SK-N-SH (cell line): ENCODE results near the gene RPS19.

Experiments used
- CTCF ChIP-seq: fragments of 200-600 bp; sonication (generic); IDR thresholded peaks from 2 replicates; pipeline ENCODE4 v1.6.1; 2017; ENCODE audit warnings: antibody characterized with exemption, mild to moderate bottlenecking, moderate library complexity
- FOXM1 ChIP-seq: IDR thresholded peaks from 2 replicates; pipeline ENCODE4 v1.4.0; 2012; ENCODE audit warnings: low read depth, mild to moderate bottlenecking
- YY1 ChIP-seq: IDR thresholded peaks from 2 replicates; pipeline ENCODE4 v1.4.0; 2012; ENCODE audit warnings: low read depth, mild to moderate bottlenecking

GRCh38 chr19:41892173-41892902 lies 32.3 kb downstream of the RPS19 start:
- TF ChIP-seq FOXM1: no peak
- no peak for TF ChIP-seq CTCF
- TF ChIP-seq YY1: no peak
